Measurements from ENCODE around the gene SEPSECS. TPM values are rescaled to one million over a fixed set of nuclear protein-coding genes. Genes with fewer than 3 reads are reported as not detected.

The SEPSECS gene
- total and polyA plus RNA-seq, 2 experiments from 2014 or later: 1.2 to 4.7 TPM

GRCh38 chr4:25088093-25088952, 71.9 kb downstream of the SEPSECS start:
- peak; percentile 47 for DNase-seq (ENCODE audit: low spot score)
- TF ChIP-seq EZH2 (IDR thresholded peaks at IDR 0.05; ENCODE audit: low read depth, unreplicated experiment) (no peak), NANOG (IDR thresholded peaks at IDR 0.05; ENCODE audit: borderline replicate concordance) (no peak), CREB1 (CRISPR knock-in tag; IDR thresholded peaks at IDR 0.05; ENCODE audit: low read depth) (no peak), JUNB (IDR thresholded peaks at IDR 0.05; ENCODE audit: unreplicated experiment) (no peak), ZNF462 (CRISPR knock-in tag; IDR thresholded peaks at IDR 0.05) (no peak), CTCF (conservative IDR thresholded peaks at IDR 0.05; ENCODE audit: low read depth in 2 of 2) (no peak), STAT1 (IDR thresholded peaks at IDR 0.05; ENCODE audit: unreplicated experiment) (no peak), ZNF331 (CRISPR knock-in tag; IDR thresholded peaks at IDR 0.05; ENCODE audit: low read depth) (no peak), ETS1 (IDR thresholded peaks at IDR 0.05) (no peak), POLR2AphosphoS5 (IDR thresholded peaks at IDR 0.05; ENCODE audit: low read depth) (no peak), ZNF114 (CRISPR knock-in tag; IDR thresholded peaks at IDR 0.05) (no peak), REST (IDR thresholded peaks at IDR 0.05; ENCODE audit: unreplicated experiment) (no peak), EZH2phosphoT487 (IDR thresholded peaks at IDR 0.05; ENCODE audit: unreplicated experiment) (no peak)
- peaks cover 16% of the 10 kb centered on the region for H3K4me1 Mint-ChIP-seq
- no peak overlapping the region for H3K27ac Mint-ChIP-seq
- Histone ChIP-seq H3K4me2 (peak overlapping the region; percentile 81), H3K27me3 (ENCODE audit: insufficient read depth) (peaks cover 20% of the 10 kb centered on the region), H2AFZ (peak overlapping the region; percentile 98), H3K9me2 (ENCODE audit: insufficient read depth) (no peaks in the 10 kb centered on the region; the same call in 1 of the 2 replicates), H3K79me2 (replicated peaks; ENCODE audit: insufficient read depth) (no peaks in the 10 kb centered on the region), H3K4me3 (peak overlapping the region; percentile 54), H3K36me3 (ENCODE audit: insufficient read depth) (no peaks in the 10 kb centered on the region), H3K27ac (ENCODE audit: low read depth) (no peak overlapping the region), H4K20me1 (replicated peaks; ENCODE audit: insufficient read depth) (no peaks in the 10 kb centered on the region), H3K4me1 (ENCODE audit: insufficient read depth) (peaks cover 21% of the 10 kb centered on the region), H3F3A (replicated peaks; ENCODE audit: low read depth) (no peaks in the 10 kb centered on the region)
- peak; percentile 47 for ATAC-seq
- peaks cover 4% of the 10 kb centered on the region for H3K27me3 Mint-ChIP-seq (ENCODE audit: insufficient read depth, low read depth, poor library complexity)
- H3K9me3 Mint-ChIP-seq: peaks cover 4% of the 10 kb centered on the region
- H3K36me3 Mint-ChIP-seq (ENCODE audit: low read depth): peaks cover 4% of the 10 kb centered on the region; the same call in 2 of the 3 replicates
- no peak overlapping the region; the same call in 2 of the 3 replicates for H3K4me3 Mint-ChIP-seq
